HepG2 (cell line): ENCODE data around the gene SRP68. TPM values are rescaled to one million over a fixed set of nuclear protein-coding genes. Genes with fewer than 3 reads are reported as not detected.

Experiments used
- ATM ChIP-seq: fragments of 450-650 bp; IDR thresholded peaks from 2 replicates; pipeline ENCODE4 v1.7.1; 2017; ENCODE audit warnings: mild to moderate bottlenecking, borderline replicate concordance
- FOSL1 ChIP-seq: sonication (generic); formaldehyde crosslinking; IDR thresholded peaks from 2 replicates; pipeline ENCODE4 v1.9.0; 2021; ENCODE audit warnings: missing genetic modification reagents, borderline replicate concordance
- FOXP1 ChIP-seq, 2 experiments: fragments of 450-650 bp in 1 of 2; IDR thresholded peaks; 2 replicates each; pipeline ENCODE4 v1.6.1; 2017 to 2018; ENCODE audit warnings: antibody characterized with exemption in 1 of 2
- HMG20A ChIP-seq: IDR thresholded peaks from 2 replicates; pipeline ENCODE4 v1.6.1; 2016; ENCODE audit warnings: borderline replicate concordance
- IRF2 ChIP-seq: IDR thresholded peaks from 2 replicates; pipeline ENCODE4 v1.6.1; 2018; ENCODE audit warnings: missing genetic modification reagents, missing compliant biosample characterization
- KAT8 ChIP-seq: IDR thresholded peaks from 2 replicates; pipeline ENCODE4 v1.6.1; 2016; ENCODE audit warnings: missing genetic modification reagents, missing compliant biosample characterization
- KDM4B ChIP-seq: sonication (generic); formaldehyde crosslinking; IDR thresholded peaks from 2 replicates; pipeline ENCODE4 v1.4.0; 2020; ENCODE audit warnings: missing genetic modification reagents
- KLF15 ChIP-seq: sonication (generic); formaldehyde crosslinking; IDR thresholded peaks from 2 replicates; pipeline ENCODE4 v1.8.1; 2023; ENCODE audit warnings: borderline replicate concordance, mild to moderate bottlenecking, inconsistent platforms, missing genetic modification reagents, mixed read lengths
- MATR3 ChIP-seq: sonication (generic); formaldehyde crosslinking; IDR thresholded peaks from 2 replicates; pipeline ENCODE4 v1.4.0; 2020; ENCODE audit warnings: missing genetic modification reagents
- MEIS1 ChIP-seq: sonication (generic); formaldehyde crosslinking; IDR thresholded peaks from 2 replicates; pipeline ENCODE4 v1.9.0; 2021; ENCODE audit warnings: mild to moderate bottlenecking, missing genetic modification reagents, moderate library complexity, borderline replicate concordance
- RARA ChIP-seq: IDR thresholded peaks from 2 replicates; pipeline ENCODE4 v1.6.1; 2016; ENCODE audit warnings: missing genetic modification reagents, missing compliant biosample characterization
- RXRA ChIP-seq: sonication (generic); formaldehyde crosslinking; IDR thresholded peaks from 2 replicates; pipeline ENCODE4 v1.5.1; 2020; ENCODE audit warnings: missing genetic modification reagents
- SALL2 ChIP-seq: sonication (generic); formaldehyde crosslinking; IDR thresholded peaks from 2 replicates; pipeline ENCODE4 v1.8.1; 2023; ENCODE audit warnings: mild to moderate bottlenecking, missing genetic modification reagents, inconsistent platforms
- SMARCE1 ChIP-seq: fragments of 450-650 bp; IDR thresholded peaks from 2 replicates; pipeline ENCODE4 v1.6.1; 2017; ENCODE audit warnings: borderline replicate concordance
- TCF7 ChIP-seq: sonication (generic); IDR thresholded peaks from 2 replicates; pipeline ENCODE4 v1.6.1; 2016; ENCODE audit warnings: antibody characterized with exemption, low read depth
- TCF7L2 ChIP-seq: IDR thresholded peaks from 2 replicates; pipeline ENCODE4 v1.6.1; 2011; ENCODE audit warnings: mild to moderate bottlenecking, low read depth, low read length, moderate library complexity
- YEATS4 ChIP-seq: sonication (generic); formaldehyde crosslinking; IDR thresholded peaks from 2 replicates; pipeline ENCODE4 v1.4.0; 2020; ENCODE audit warnings: missing genetic modification reagents, borderline replicate concordance
- ZNF253 ChIP-seq: sonication (generic); formaldehyde crosslinking; IDR thresholded peaks from 2 replicates; pipeline ENCODE4 v1.8.0; 2022; ENCODE audit warnings: mild to moderate bottlenecking, missing genetic modification reagents, borderline replicate concordance
- ZNF431 ChIP-seq: sonication (generic); formaldehyde crosslinking; IDR thresholded peaks from 2 replicates; pipeline ENCODE4 v1.9.0; 2022; ENCODE audit warnings: missing genetic modification reagents, low read depth, mild to moderate bottlenecking, borderline replicate concordance
- ZNF766 ChIP-seq: sonication (generic); formaldehyde crosslinking; IDR thresholded peaks from 2 replicates; pipeline ENCODE4 v1.5.0; 2020; ENCODE audit warnings: missing genetic modification reagents, borderline replicate concordance
- polyA plus RNA-seq, 8 experiments: library from polyadenylated mRNA; depleted of rRNA in 3 of 8; stranded (reverse) in 7 of 8; unstranded in 1 of 8; fragments of >200 nt; fragmentation: Illumina TruSeq in 4 of 8; extraction: Trizol in 4 of 8; gene quantifications; 2 replicates each; pipeline versions ENCODE4 v1.2.1 to v1.2.3, GENCODE V29; 2011 to 2016; ENCODE audit warnings: low read depth in 4 of 8, missing spikeins in 1 of 8, mixed read lengths in 1 of 8; ENCODE audit not compliant: insufficient read depth in 1 of 8
- total RNA-seq, 5 experiments: library from RNA; depleted of rRNA; stranded (reverse); fragments of >200 nt; fragmentation: Illumina TruSeq; extraction: Trizol; gene quantifications; 2 replicates each; pipeline ENCODE4 v1.2.3, GENCODE V29; 2016; ENCODE audit warnings: low read depth in 1 of 5
- TF ChIP-seq, protein P1 (sequence below): IDR thresholded peaks from 2 replicates; pipeline ENCODE4 v1.6.1; 2012; ENCODE audit warnings: low read length, improper control_type of control experiment
- TF ChIP-seq, protein P2 (sequence below): sonication (generic); formaldehyde crosslinking; IDR thresholded peaks from 2 replicates; pipeline ENCODE4 v1.4.0; 2020; ENCODE audit warnings: missing genetic modification reagents
- TF ChIP-seq, protein P3 (sequence below): sonication (generic); formaldehyde crosslinking; IDR thresholded peaks from 2 replicates; pipeline ENCODE4 v1.5.0; 2020; ENCODE audit warnings: missing genetic modification reagents
- TF ChIP-seq, protein P4 (sequence below): sonication (generic); formaldehyde crosslinking; conservative IDR thresholded peaks from 2 replicates; pipeline ENCODE4 v1.8.1; 2023; ENCODE audit warnings: missing genetic modification reagents

SRP68 gene
- total and polyA plus RNA-seq, 2 of the 13 experiments (the other 11 are each of a cell fraction or from before 2014, with no cell fraction given), result 39.8 to 74.3 TPM

DNA sequence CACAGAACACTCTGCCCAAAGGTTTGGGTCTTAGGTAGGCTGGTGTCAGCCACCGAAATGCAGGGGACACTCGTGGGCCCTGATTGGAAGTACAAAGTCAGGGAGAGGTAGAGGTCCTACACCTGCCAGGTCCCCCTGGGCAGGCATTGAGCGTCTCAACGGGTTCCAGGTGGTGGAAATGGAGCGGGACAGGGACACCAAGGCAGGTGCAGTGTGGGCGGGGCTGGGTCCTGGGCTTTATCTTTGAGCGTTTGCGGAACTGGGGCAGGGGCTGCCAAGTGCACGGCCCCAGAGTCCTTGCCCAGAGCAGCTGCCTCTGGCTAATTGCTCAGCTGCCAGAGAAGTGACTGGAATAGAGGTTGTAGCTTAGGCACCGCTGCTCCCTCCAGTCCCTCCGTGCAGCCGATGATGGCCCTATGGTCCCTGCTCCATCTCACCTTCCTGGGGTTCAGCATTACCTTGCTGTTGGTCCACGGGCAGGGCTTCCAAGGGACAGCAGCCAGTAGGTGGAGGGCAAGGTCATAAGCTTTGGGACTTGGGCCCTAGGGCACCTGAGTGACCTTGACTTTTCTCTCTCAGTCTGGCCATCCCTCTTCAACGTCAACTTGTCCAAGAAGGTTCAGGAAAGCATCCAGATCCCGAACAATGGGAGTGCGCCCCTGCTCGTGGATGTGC is 6.7 kb upstream of the SRP68 start, which contains the start of gene ZACN (continued):
- TF ChIP-seq, protein P1, sequence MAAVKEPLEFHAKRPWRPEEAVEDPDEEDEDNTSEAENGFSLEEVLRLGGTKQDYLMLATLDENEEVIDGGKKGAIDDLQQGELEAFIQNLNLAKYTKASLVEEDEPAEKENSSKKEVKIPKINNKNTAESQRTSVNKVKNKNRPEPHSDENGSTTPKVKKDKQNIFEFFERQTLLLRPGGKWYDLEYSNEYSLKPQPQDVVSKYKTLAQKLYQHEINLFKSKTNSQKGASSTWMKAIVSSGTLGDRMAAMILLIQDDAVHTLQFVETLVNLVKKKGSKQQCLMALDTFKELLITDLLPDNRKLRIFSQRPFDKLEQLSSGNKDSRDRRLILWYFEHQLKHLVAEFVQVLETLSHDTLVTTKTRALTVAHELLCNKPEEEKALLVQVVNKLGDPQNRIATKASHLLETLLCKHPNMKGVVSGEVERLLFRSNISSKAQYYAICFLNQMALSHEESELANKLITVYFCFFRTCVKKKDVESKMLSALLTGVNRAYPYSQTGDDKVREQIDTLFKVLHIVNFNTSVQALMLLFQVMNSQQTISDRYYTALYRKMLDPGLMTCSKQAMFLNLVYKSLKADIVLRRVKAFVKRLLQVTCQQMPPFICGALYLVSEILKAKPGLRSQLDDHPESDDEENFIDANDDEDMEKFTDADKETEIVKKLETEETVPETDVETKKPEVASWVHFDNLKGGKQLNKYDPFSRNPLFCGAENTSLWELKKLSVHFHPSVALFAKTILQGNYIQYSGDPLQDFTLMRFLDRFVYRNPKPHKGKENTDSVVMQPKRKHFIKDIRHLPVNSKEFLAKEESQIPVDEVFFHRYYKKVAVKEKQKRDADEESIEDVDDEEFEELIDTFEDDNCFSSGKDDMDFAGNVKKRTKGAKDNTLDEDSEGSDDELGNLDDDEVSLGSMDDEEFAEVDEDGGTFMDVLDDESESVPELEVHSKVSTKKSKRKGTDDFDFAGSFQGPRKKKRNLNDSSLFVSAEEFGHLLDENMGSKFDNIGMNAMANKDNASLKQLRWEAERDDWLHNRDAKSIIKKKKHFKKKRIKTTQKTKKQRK, result no peak
- TF ChIP-seq KDM4B (CRISPR knock-in tag), result no peak
- TF ChIP-seq ZNF253 (CRISPR knock-in tag), result no peak
- TF ChIP-seq MEIS1 (CRISPR knock-in tag), result no peak
- no peak for TF ChIP-seq FOSL1
- no peak for TF ChIP-seq FOXP1 (IDR thresholded peaks at IDR 0.05)
- TF ChIP-seq FOXP1 (CRISPR knock-in tag; IDR thresholded peaks at IDR 0.05), result no peak
- TF ChIP-seq ZNF431, result no peak
- TF ChIP-seq ZNF766 (CRISPR knock-in tag), result no peak
- TF ChIP-seq SMARCE1, result no peak
- no peak for TF ChIP-seq SALL2 (CRISPR knock-in tag)
- TF ChIP-seq, protein P2, sequence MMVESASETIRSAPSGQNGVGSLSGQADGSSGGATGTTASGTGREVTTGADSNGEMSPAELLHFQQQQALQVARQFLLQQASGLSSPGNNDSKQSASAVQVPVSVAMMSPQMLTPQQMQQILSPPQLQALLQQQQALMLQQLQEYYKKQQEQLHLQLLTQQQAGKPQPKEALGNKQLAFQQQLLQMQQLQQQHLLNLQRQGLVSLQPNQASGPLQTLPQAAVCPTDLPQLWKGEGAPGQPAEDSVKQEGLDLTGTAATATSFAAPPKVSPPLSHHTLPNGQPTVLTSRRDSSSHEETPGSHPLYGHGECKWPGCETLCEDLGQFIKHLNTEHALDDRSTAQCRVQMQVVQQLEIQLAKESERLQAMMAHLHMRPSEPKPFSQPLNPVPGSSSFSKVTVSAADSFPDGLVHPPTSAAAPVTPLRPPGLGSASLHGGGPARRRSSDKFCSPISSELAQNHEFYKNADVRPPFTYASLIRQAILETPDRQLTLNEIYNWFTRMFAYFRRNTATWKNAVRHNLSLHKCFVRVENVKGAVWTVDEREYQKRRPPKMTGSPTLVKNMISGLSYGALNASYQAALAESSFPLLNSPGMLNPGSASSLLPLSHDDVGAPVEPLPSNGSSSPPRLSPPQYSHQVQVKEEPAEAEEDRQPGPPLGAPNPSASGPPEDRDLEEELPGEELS (CRISPR knock-in tag), result no peak
- TF ChIP-seq, protein P3, sequence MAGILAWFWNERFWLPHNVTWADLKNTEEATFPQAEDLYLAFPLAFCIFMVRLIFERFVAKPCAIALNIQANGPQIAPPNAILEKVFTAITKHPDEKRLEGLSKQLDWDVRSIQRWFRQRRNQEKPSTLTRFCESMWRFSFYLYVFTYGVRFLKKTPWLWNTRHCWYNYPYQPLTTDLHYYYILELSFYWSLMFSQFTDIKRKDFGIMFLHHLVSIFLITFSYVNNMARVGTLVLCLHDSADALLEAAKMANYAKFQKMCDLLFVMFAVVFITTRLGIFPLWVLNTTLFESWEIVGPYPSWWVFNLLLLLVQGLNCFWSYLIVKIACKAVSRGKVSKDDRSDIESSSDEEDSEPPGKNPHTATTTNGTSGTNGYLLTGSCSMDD, result 0 out of 2 replicates have a peak, but pooled peaks have one; percentile 4
- TF ChIP-seq TCF7L2, result no peak
- TF ChIP-seq MATR3 (CRISPR knock-in tag), result no peak
- no peak for TF ChIP-seq HMG20A (CRISPR knock-in tag)
- no peak for TF ChIP-seq KLF15 (CRISPR knock-in tag)
- no peak for TF ChIP-seq RXRA (CRISPR knock-in tag)
- TF ChIP-seq YEATS4 (CRISPR knock-in tag), result no peak
- TF ChIP-seq KAT8 (CRISPR knock-in tag), result no peak
- TF ChIP-seq RARA, result 0 out of 2 replicates have a peak, but pooled peaks have one; percentile 17
- no peak for TF ChIP-seq ATM
- TF ChIP-seq TCF7, result no peak
- TF ChIP-seq IRF2 (CRISPR knock-in tag), result no peak
- TF ChIP-seq, protein P4, sequence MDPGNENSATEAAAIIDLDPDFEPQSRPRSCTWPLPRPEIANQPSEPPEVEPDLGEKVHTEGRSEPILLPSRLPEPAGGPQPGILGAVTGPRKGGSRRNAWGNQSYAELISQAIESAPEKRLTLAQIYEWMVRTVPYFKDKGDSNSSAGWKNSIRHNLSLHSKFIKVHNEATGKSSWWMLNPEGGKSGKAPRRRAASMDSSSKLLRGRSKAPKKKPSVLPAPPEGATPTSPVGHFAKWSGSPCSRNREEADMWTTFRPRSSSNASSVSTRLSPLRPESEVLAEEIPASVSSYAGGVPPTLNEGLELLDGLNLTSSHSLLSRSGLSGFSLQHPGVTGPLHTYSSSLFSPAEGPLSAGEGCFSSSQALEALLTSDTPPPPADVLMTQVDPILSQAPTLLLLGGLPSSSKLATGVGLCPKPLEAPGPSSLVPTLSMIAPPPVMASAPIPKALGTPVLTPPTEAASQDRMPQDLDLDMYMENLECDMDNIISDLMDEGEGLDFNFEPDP (CRISPR knock-in tag), result 0 out of 2 replicates have a peak, but pooled peaks have one; percentile 48
